Gastroesophageal sphincter (tissue), 3 donors: Measurements from ENCODE around the gene ASPG.

ENCODE experiments used
- CTCF ChIP-seq, 4 experiments: fragments of 200-600 bp in 2 of 4; fragments of 450-650 bp in 2 of 4; sonication (generic) in 1 of 4; IDR thresholded peaks; one replicate each; pipeline ENCODE4 v1.5.1; 2017 to 2019; ENCODE audit warnings: antibody characterized with exemption in 4 of 4, mild to moderate bottlenecking in 2 of 4, moderate library complexity in 2 of 4
- EP300 ChIP-seq: sonication (generic); formaldehyde crosslinking; IDR thresholded peaks from one replicate; pipeline ENCODE4 v1.6.1; 2017; ENCODE audit warnings: antibody characterized with exemption, mild to moderate bottlenecking
- POLR2A ChIP-seq, 2 donors: fragments of 450-650 bp; IDR thresholded peaks; one replicate each; pipeline ENCODE4 v1.6.1; 2017; ENCODE audit warnings: antibody characterized with exemption in 2 of 2, mild to moderate bottlenecking in 2 of 2, moderate library complexity in 1 of 2
- POLR2AphosphoS5 ChIP-seq: sonication (generic); formaldehyde crosslinking; IDR thresholded peaks from one replicate; pipeline ENCODE4 v1.6.1; 2017; ENCODE audit warnings: antibody characterized with exemption

GRCh38 chr14:104119119-104119487 is 33.6 kb downstream of the ASPG start:
- TF ChIP-seq POLR2A (IDR thresholded peaks at IDR 0.05), result no peak
- TF ChIP-seq CTCF (IDR thresholded peaks at IDR 0.05), result no peak
- no peak for TF ChIP-seq POLR2AphosphoS5
- no peak for TF ChIP-seq EP300
